Activated T-cell treated with anti-CD3 and anti-CD28 coated beads for 24 hours (primary cell): ENCODE measurements around the gene DAZ2.
"Not testable (repeated sequence)": the region's sequence is repeated elsewhere in the genome, so short reads cannot be mapped to it uniquely, and the experiment has no call there.

Source experiments
- DNase-seq: peaks from one replicate; pipeline ENCODE4 v3.0.0-alpha.2; 2020; ENCODE audit warnings: low read depth

The DAZ2 gene

GRCh38 chrY:23219233-23219632 lies at the start of gene DAZ2:
Gene DAZ2 (plus strand): TSS chrY:23219533. CDS start chrY:23219741, 208 bp downstream.
- not testable (repeated sequence) for DNase-seq

GRCh38 chrY:23198908-23199307 lies 20.4 kb upstream of the DAZ2 start, which contains the start of gene DAZ1:
Gene DAZ1 (minus strand): TSS chrY:23199008. CDS start chrY:23198800, 208 bp downstream.
- DNase-seq = not testable (repeated sequence)

- DNase-seq = not testable (repeated sequence)
Observed at GRCh38 chrY:23207455-23207854, 11.9 kb upstream of the DAZ2 start.

- DNase-seq = not testable (repeated sequence)
Observed at GRCh38 chrY:23209802-23210495, 9.4 kb upstream of the DAZ2 start.

- DNase-seq = not testable (repeated sequence)
Observed at GRCh38 chrY:23210681-23211080, 8.7 kb upstream of the DAZ2 start.
